A549 (cell line): Measurements from ENCODE around the gene SLC6A19.

ENCODE experiments used
- JUN ChIP-seq, 2 experiments: fragments of >200 bp; sonication (Bioruptor Twin); formaldehyde crosslinking; IDR thresholded peaks; 2 replicates in 1 of 2; 3 replicates in 1 of 2; pipeline ENCODE4 v1.6.1; 2016 to 2017
- POLR2A ChIP-seq: IDR thresholded peaks from 2 replicates; pipeline ENCODE4 v1.6.1; 2012; ENCODE audit warnings: mild to moderate bottlenecking, low read length
- SMC3 ChIP-seq: fragments of >200 bp; sonication (Bioruptor Twin); formaldehyde crosslinking; IDR thresholded peaks from 3 replicates; pipeline ENCODE4 v1.6.1; 2018; ENCODE audit warnings: inconsistent platforms
- TP53 ChIP-seq: fragments of 250-450 bp; sonication (Bioruptor Pico); IDR thresholded peaks from 2 replicates; pipeline ENCODE4 v1.5.0; 2021; ENCODE audit warnings: mild to moderate bottlenecking, moderate library complexity
- TF ChIP-seq, protein P1 (sequence below): fragments of >200 bp; sonication (Bioruptor Twin); formaldehyde crosslinking; IDR thresholded peaks from 3 replicates; pipeline ENCODE4 v1.5.1; 2016
- TF ChIP-seq, protein P2 (sequence below): IDR thresholded peaks from 2 replicates; pipeline ENCODE4 v1.6.1; 2012

DNA sequence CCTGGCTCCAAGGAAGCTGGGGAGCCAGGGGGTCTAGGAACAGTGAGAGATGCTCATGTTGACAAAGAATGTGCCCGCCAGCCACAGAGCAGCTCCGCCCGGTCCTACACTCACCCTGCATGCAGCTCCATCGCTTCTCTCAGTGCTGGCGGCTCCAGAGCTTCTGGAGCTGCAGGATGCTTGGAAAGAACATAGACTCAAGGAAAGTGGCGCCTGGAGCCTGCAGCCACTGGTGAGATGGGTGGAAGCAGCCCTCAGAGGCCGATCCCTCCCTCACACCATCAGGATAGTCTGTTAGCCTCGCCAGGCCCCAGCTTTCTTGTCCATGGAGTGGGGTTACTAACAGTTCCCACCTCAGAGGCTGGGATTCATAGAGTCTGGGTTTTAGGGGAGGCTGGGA is 26.4 kb upstream of the SLC6A19 start:
- TF ChIP-seq SMC3 (no peak), JUN (IDR thresholded peaks at IDR 0.05) (no peak), TP53 (no peak), POLR2A (no peak)
- TF ChIP-seq, protein P1, sequence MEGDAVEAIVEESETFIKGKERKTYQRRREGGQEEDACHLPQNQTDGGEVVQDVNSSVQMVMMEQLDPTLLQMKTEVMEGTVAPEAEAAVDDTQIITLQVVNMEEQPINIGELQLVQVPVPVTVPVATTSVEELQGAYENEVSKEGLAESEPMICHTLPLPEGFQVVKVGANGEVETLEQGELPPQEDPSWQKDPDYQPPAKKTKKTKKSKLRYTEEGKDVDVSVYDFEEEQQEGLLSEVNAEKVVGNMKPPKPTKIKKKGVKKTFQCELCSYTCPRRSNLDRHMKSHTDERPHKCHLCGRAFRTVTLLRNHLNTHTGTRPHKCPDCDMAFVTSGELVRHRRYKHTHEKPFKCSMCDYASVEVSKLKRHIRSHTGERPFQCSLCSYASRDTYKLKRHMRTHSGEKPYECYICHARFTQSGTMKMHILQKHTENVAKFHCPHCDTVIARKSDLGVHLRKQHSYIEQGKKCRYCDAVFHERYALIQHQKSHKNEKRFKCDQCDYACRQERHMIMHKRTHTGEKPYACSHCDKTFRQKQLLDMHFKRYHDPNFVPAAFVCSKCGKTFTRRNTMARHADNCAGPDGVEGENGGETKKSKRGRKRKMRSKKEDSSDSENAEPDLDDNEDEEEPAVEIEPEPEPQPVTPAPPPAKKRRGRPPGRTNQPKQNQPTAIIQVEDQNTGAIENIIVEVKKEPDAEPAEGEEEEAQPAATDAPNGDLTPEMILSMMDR, result no peak
- TF ChIP-seq, protein P2, sequence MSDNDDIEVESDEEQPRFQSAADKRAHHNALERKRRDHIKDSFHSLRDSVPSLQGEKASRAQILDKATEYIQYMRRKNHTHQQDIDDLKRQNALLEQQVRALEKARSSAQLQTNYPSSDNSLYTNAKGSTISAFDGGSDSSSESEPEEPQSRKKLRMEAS, result no peak
